Measurements from ENCODE around the gene KMT2A. TPM values are rescaled to one million over a fixed set of nuclear protein-coding genes. Genes with fewer than 3 reads are reported as not detected.
A peak's percentile ranks its signal among the peaks of the same experiment; 100 is the strongest.

The KMT2A gene
- total RNA-seq, 2 experiments from 2014 or later = 135 to 140 TPM

DNA sequence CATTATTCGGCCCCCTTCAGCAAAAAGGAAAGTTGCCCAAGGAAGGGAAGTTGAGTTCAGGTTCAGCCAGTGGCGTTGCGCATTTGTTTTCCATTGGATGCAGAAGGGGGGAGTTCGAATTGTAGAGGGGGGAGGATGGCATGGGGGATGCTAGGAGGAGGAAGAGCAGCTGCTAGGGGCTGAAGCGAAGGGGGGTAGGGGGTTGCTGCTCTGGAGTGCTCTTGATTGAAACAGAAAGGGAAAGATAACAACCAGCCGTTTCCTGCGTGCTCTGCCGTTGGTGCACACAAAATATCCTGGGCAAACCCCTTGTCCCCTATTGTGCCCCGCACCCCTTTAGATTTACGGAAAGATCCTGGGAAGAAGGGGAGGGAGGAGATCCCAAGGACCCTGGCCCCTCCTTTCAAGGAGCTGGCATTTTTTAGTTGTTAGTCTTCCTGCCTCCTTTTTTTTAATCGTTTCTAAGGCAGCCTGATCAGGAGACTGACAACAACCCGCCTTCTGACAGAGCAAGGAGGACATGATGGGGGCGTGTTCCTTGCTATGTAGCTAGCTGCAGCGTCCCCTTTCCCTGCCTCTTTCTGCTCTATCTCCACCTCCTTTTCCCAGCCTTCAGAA, 2.1 kb downstream of the KMT2A start:
- peaks cover 74% of the 10 kb centered on the region for H3K4me1 Mint-ChIP-seq (ENCODE audit: low read depth)
- intact Hi-C loops (cut with DNase I, micrococcal nuclease) = loop anchor here (1.0 to 5.0 kb wide), 2 partner anchors 40 to 131 kb away; no protein-coding TSS in a partner anchor
- H3K36me3 Mint-ChIP-seq (ENCODE audit: low read depth) = peaks cover 63% of the 10 kb centered on the region
- DNase-seq (peak; percentile 14 to 83 (median 36)), ATAC-seq (ENCODE audit: poor library complexity) (peak; percentile 48)
- H3K27me3 Mint-ChIP-seq = no peaks in the 10 kb centered on the region
- CTCF ChIA-PET = interaction anchor here (0.6 to 1.0 kb wide), 3 partner anchors 50 to 631 kb away, joined by 3 read pairs; no protein-coding TSS in a partner anchor
- H3K27ac ChIP-seq (ENCODE audit: low read depth in 1 of 2, low read length in 2 of 2) = peak overlapping the region; percentile 91 to 98
- POLR2A ChIA-PET = interaction anchor here (0.7 to 2.5 kb wide), 17 partner anchors 10 to 924 kb away, joined by 3 to 14 read pairs (median 3); partner anchors contain the start of genes ATP5MG and CD3D
- H3K4me3 ChIP-seq (ENCODE audit: low read length) = peak overlapping the region; percentile 92
- peak overlapping the region; percentile 99 for H3K4me3 Mint-ChIP-seq
- peak overlapping the region; percentile 98 for H3K27ac Mint-ChIP-seq
- H3K9me3 ChIP-seq (ENCODE audit: control insufficient read depth in 1 of 2, insufficient read depth in 1 of 2, low read length in 2 of 2) = no peaks in the 10 kb centered on the region
- no peak for TF ChIP-seq CTCF (IDR thresholded peaks at IDR 0.05)
- peaks cover 40% of the 10 kb centered on the region for H3K4me1 ChIP-seq (ENCODE audit: insufficient read depth, low read length)
- peaks cover 5% of the 10 kb centered on the region for H3K36me3 ChIP-seq (ENCODE audit: insufficient read depth, low read length)
- no peaks in the 10 kb centered on the region for H3K9me3 Mint-ChIP-seq
- no peaks in the 10 kb centered on the region for H3K27me3 ChIP-seq (ENCODE audit: control insufficient read depth in 1 of 2, insufficient read depth in 2 of 2, low read length in 2 of 2)

GRCh38 chr11:118439646-118440045, 3.4 kb downstream of the KMT2A start:
- no peak for TF ChIP-seq CTCF (IDR thresholded peaks at IDR 0.05)
- Mint-ChIP-seq H3K4me3 (peak overlapping the region; percentile 99), H3K36me3 (ENCODE audit: low read depth) (peaks cover 68% of the 10 kb centered on the region), H3K4me1 (ENCODE audit: low read depth) (peaks cover 76% of the 10 kb centered on the region), H3K27ac (peak overlapping the region; percentile 98), H3K27me3 (no peaks in the 10 kb centered on the region), H3K9me3 (no peaks in the 10 kb centered on the region)
- ATAC-seq (ENCODE audit: poor library complexity) = no peak
- no peaks in the 10 kb centered on the region for H3K9me3 ChIP-seq (ENCODE audit: control insufficient read depth in 1 of 2, insufficient read depth in 1 of 2, low read length in 2 of 2)
- DNase-seq = peak in 2 of 14 experiments; percentile 31 to 43
- no peaks in the 10 kb centered on the region for H3K27me3 ChIP-seq (ENCODE audit: control insufficient read depth in 1 of 2, insufficient read depth in 2 of 2, low read length in 2 of 2)
- H3K27ac ChIP-seq (ENCODE audit: low read depth in 1 of 2, low read length in 2 of 2) = peak overlapping the region; percentile 91 to 98
- intact Hi-C loops (cut with DNase I, micrococcal nuclease) = loop anchor here (1.0 to 5.0 kb wide), 2 partner anchors 132 to 134 kb away; no protein-coding TSS in a partner anchor
- CTCF ChIA-PET = interaction anchor here (1.0 kb wide), 1 partner anchor 37 kb away, joined by 3 read pairs; no protein-coding TSS in a partner anchor
- POLR2A ChIA-PET = interaction anchor here (0.6 to 2.5 kb wide), 5 partner anchors 13 to 80 kb away, joined by 3 to 14 read pairs (median 5); partner anchors contain the start of gene UBE4A
- no peak overlapping the region for H3K4me3 ChIP-seq (ENCODE audit: low read length)
- H3K36me3 ChIP-seq (ENCODE audit: insufficient read depth, low read length) = peaks cover 8% of the 10 kb centered on the region
- peaks cover 37% of the 10 kb centered on the region for H3K4me1 ChIP-seq (ENCODE audit: insufficient read depth, low read length)

DNA sequence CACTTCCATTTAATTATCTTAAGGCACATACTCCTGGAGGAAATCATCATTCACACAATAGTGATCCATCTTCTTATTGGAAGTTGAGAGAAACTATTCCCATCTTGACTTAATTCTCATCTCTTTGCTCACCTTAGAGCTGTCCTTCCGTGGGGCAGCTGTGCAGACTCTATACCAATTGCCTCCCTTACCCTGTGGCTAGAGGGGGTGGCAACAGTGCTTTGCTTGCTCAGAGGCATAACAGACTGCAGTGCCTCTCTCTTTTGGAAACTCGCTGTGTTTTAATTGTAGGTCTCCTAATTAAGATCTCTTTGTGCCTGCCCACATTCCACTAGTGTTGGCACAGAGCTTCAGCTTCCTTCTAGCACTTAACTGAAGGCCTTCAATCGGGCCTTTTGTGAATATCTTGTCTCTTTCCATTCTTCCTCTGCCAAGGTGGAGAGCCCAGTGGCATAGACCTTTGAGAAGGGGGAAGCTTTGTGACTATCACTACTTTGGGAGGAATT, 5.5 kb downstream of the KMT2A start:
- Histone ChIP-seq H3K36me3 (ENCODE audit: insufficient read depth, low read length) (peaks cover 15% of the 10 kb centered on the region), H3K27me3 (ENCODE audit: control insufficient read depth in 1 of 2, insufficient read depth in 2 of 2, low read length in 2 of 2) (no peaks in the 10 kb centered on the region), H3K4me3 (ENCODE audit: low read length) (no peak overlapping the region), H3K27ac (ENCODE audit: low read depth in 1 of 2, low read length in 2 of 2) (peak overlapping the region in 1 of 2 donors; percentile 2), H3K4me1 (ENCODE audit: insufficient read depth, low read length) (peaks cover 42% of the 10 kb centered on the region), H3K9me3 (ENCODE audit: control insufficient read depth in 1 of 2, insufficient read depth in 1 of 2, low read length in 2 of 2) (no peaks in the 10 kb centered on the region)
- Mint-ChIP-seq H3K27ac (peak overlapping the region; percentile 98), H3K9me3 (no peaks in the 10 kb centered on the region), H3K4me1 (ENCODE audit: low read depth) (peaks cover 85% of the 10 kb centered on the region), H3K36me3 (ENCODE audit: low read depth) (peaks cover 76% of the 10 kb centered on the region), H3K27me3 (no peaks in the 10 kb centered on the region), H3K4me3 (peak overlapping the region; percentile 17)
- ChIA-PET POLR2A (interaction anchor here (0.6 kb wide), 1 partner anchor 29 kb away, joined by 3 read pairs; no protein-coding TSS in a partner anchor), CTCF (no interaction called here)
- no peak for TF ChIP-seq CTCF (IDR thresholded peaks at IDR 0.05)
- DNase-seq (peak in 2 of 14 experiments; percentile 12 to 13), ATAC-seq (ENCODE audit: poor library complexity) (no peak)
- intact Hi-C loops (cut with DNase I, micrococcal nuclease) = no loop called here

Data from CD4-positive, alpha-beta T cell (primary cell).